GM23248 (cell line): ENCODE data around the gene IFIH1. TPM values are rescaled to one million over a fixed set of nuclear protein-coding genes. Genes with fewer than 3 reads are reported as not detected.

Source experiments
- DNase-seq: peaks from one replicate; pipeline ENCODE4 v3.0.0-alpha.2; 2015
- H2AFZ ChIP-seq: fragments of 200-600 bp; sonication (generic); 2 replicates; pipeline ENCODE4 v1.6.1; 2016; ENCODE audit warnings: antibody characterized with exemption
- H3F3A ChIP-seq: fragments of 200-600 bp; sonication (generic); 2 replicates; pipeline ENCODE4 v1.6.1; 2016; ENCODE audit warnings: mild to moderate bottlenecking, antibody characterized with exemption, mixed run types; ENCODE audit not compliant: insufficient read depth
- H3K27ac ChIP-seq: fragments of 200-600 bp; sonication (generic); 2 replicates; pipeline ENCODE4 v1.5.1; 2016; ENCODE audit warnings: mild to moderate bottlenecking
- H3K27me3 ChIP-seq: fragments of 200-600 bp; sonication (generic); replicated peaks from 2 replicates; pipeline ENCODE4 v1.6.1; 2016; ENCODE audit warnings: mild to moderate bottlenecking; ENCODE audit not compliant: insufficient read depth
- H3K36me3 ChIP-seq: fragments of 200-600 bp; sonication (generic); 2 replicates; pipeline ENCODE4 v1.6.1; 2016; ENCODE audit warnings: low read depth, mild to moderate bottlenecking
- H3K4me1 ChIP-seq: fragments of 200-600 bp; sonication (generic); 2 replicates; pipeline ENCODE4 v1.6.1; 2016; ENCODE audit warnings: mild to moderate bottlenecking; ENCODE audit not compliant: insufficient read depth
- H3K4me2 ChIP-seq: fragments of 200-600 bp; sonication (generic); one replicate; pipeline ENCODE4 v1.6.1; 2016; ENCODE audit warnings: mild to moderate bottlenecking; ENCODE audit not compliant: unreplicated experiment
- H3K4me3 ChIP-seq: fragments of 200-600 bp; sonication (generic); 2 replicates; pipeline ENCODE4 v1.5.1; 2016; ENCODE audit warnings: mild to moderate bottlenecking
- H3K79me2 ChIP-seq: fragments of 200-600 bp; sonication (generic); 2 replicates; pipeline ENCODE4 v1.6.1; 2016; ENCODE audit warnings: mild to moderate bottlenecking; ENCODE audit not compliant: insufficient read depth
- H3K9ac ChIP-seq: fragments of 200-600 bp; sonication (generic); 2 replicates; pipeline ENCODE4 v1.6.1; 2016; ENCODE audit warnings: mild to moderate bottlenecking
- H3K9me2 ChIP-seq: fragments of 200-600 bp; sonication (generic); 2 replicates; pipeline ENCODE4 v1.6.1; 2016; ENCODE audit warnings: mixed run types, mild to moderate bottlenecking, moderate library complexity; ENCODE audit not compliant: insufficient read depth
- H3K9me3 ChIP-seq: fragments of 200-600 bp; sonication (generic); one replicate; pipeline ENCODE4 v1.6.1; 2017; ENCODE audit warnings: low read depth
- H4K20me1 ChIP-seq: fragments of 200-600 bp; sonication (generic); 2 replicates; pipeline ENCODE4 v1.6.0; 2016; ENCODE audit not compliant: insufficient read depth
- EZH2 ChIP-seq: fragments of 200-600 bp; sonication (generic); IDR thresholded peaks from 2 replicates; pipeline ENCODE4 v1.6.1; 2018; ENCODE audit warnings: antibody characterized with exemption, mild to moderate bottlenecking; ENCODE audit not compliant: insufficient read depth, poor library complexity, severe bottlenecking
- EZH2phosphoT487 ChIP-seq: fragments of 200-600 bp; sonication (generic); IDR thresholded peaks from 2 replicates; pipeline ENCODE4 v1.6.1; 2018; ENCODE audit warnings: antibody characterized with exemption, moderate library complexity, mild to moderate bottlenecking, low read depth; ENCODE audit not compliant: insufficient read depth
- WGBS, 2 experiments: methylation state at CpG; one replicate each; pipeline ENCODE4 v1.1.6; 2015 to 2017; ENCODE audit warnings: low lambda C conversion rate in 2 of 2, low coverage in 1 of 2; ENCODE audit errors: missing lambda C conversion rate in 2 of 2; 5-methylcytosine and 5-hydroxymethylcytosine counted together
- in situ Hi-C: fragments of 300-500 bp; cut with MboI; formaldehyde crosslinking; loops from 2 replicates; pipeline ENCODE4 v1.15.0; 2020
- polyA plus RNA-seq: library from polyadenylated mRNA; unstranded; fragments of >200 nt; fragmentation: Nextera tagmentation; extraction: Ambion mirVana; gene quantifications from 2 replicates; pipeline ENCODE4 v1.2.1, GENCODE V29; 2016
- total RNA-seq: library from RNA; depleted of rRNA; stranded (reverse); fragments of >200 nt; shearing (Covaris generic); gene quantifications from 2 replicates; pipeline ENCODE4 v1.2.3, GENCODE V29; 2014

IFIH1 gene
- total and polyA plus RNA-seq, 2 experiments from 2014 or later = 1.3 to 1.6 TPM

DNA sequence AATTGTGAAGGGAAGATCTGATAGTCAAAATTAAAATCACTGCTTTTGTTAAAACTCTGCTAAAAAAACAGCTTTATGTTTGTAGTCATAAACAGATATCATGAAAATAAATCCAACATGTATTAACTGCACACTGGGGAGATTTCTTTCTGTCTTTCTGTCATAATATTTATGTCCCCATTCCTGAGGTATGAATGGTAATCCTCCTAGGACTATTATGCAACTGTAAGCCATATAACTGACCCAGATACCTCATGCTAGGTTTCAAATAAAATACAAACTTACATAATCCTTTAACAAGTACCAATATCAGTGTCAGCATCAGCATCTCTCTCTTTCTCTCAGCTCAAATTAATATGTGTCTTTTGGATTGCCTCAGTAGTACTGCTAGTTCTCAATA lies 18.2 kb downstream of the IFIH1 start:
- H2AFZ ChIP-seq = no peak overlapping the region
- H3K79me2 ChIP-seq = no peaks in the 10 kb centered on the region
- H3K9me3 ChIP-seq = no peaks in the 10 kb centered on the region
- peak; percentile 49 for DNase-seq
- peaks cover 18% of the 10 kb centered on the region for H3K4me1 ChIP-seq
- TF ChIP-seq EZH2phosphoT487 (no peak), EZH2 (no peak)
- peak overlapping the region; percentile 30 for H3K4me2 ChIP-seq
- H3K27ac ChIP-seq = no peak overlapping the region
- H3K4me3 ChIP-seq = no peak overlapping the region
- in situ Hi-C loops = loop anchor here (25.0 kb wide), 1 partner anchor 713 kb away; no protein-coding TSS in a partner anchor
- no peaks in the 10 kb centered on the region for H3K36me3 ChIP-seq
- H3K9ac ChIP-seq = no peak overlapping the region
- H3F3A ChIP-seq = peaks cover 8% of the 10 kb centered on the region; the same call in 1 of the 2 replicates
- H3K9me2 ChIP-seq = no peaks in the 10 kb centered on the region
- H4K20me1 ChIP-seq = no peaks in the 10 kb centered on the region
- no peaks in the 10 kb centered on the region for H3K27me3 ChIP-seq

DNA sequence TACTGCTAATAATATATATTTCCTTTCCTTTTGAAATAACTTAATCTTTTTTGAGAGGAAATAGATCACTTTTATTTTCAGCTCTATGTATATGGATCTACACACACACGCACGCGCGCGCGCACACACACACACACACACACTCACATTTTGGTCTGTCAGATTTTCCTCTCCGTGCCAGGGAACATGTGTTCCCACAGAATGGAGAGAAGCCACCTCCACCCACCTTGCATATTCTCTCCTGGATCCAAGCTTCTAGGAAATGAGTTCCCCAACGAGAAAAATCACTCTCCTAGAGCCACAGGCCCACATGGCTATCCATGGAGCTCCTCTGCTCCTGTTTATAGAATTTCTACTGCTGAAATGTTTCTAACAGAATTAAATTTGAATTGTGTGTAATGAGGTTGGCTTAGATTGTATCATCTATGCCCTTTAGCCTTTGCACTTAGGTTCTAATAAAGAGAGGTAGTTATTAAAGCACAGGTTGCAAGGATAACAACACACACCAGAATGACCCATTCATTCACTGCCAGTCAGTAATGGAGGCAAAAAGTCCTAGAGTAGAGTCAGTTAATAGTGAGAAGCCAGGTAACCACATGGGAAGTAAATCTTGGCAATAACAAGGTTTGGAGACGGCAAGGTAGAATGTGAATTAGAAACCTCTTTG lies 19.7 kb downstream of the IFIH1 start:
- Histone ChIP-seq H3K4me2 (no peak overlapping the region), H3F3A (peaks cover 8% of the 10 kb centered on the region; the same call in 1 of the 2 replicates), H3K4me3 (no peak overlapping the region), H4K20me1 (no peaks in the 10 kb centered on the region), H3K27me3 (no peaks in the 10 kb centered on the region), H3K9ac (no peak overlapping the region), H3K9me3 (no peaks in the 10 kb centered on the region), H3K79me2 (no peaks in the 10 kb centered on the region), H3K27ac (no peak overlapping the region), H2AFZ (no peak overlapping the region), H3K9me2 (no peaks in the 10 kb centered on the region), H3K36me3 (no peaks in the 10 kb centered on the region), H3K4me1 (peaks cover 19% of the 10 kb centered on the region)
- WGBS, 2 experiments = 90 to 92% methylated on average over 9 of the region's 9 CpGs
- TF ChIP-seq EZH2phosphoT487 (no peak), EZH2 (no peak)
- in situ Hi-C loops = loop anchor here (5.0 kb wide), 1 partner anchor 77 kb away; no protein-coding TSS in a partner anchor
- DNase-seq = no peak

DNA sequence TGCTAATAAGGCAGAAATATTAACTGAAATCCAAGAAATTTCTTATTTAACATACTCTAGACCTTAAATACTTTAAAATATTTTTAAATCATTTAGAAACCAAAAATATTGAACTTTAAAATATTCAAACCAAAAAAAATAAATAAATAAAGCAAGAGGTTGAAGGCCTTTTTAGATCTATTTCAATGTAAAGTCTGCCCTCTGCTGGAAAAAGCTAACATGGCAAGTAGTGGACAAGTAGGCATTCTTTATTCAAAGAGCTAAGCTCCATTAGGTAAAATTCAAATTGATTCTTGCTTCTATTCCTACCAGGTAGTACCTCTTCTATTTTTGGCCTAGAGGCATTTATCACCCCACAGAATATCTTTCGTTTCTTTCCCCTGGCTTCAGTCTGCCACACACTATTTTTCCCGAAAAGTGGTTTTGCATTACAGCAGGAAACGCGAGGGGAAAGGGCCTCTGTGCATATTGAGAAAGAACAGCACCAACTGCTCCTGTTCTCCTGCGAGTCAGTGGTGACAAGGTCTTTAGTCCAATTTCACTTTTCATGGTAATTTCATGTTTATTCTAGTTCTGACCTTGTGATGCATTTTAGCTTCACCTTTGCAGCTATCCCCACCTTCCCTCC lies 20.4 kb downstream of the IFIH1 start:
- 54% methylated on average over 5 of the region's 5 CpGs for WGBS, 2 experiments
- Histone ChIP-seq H3K79me2 (no peaks in the 10 kb centered on the region), H3K4me1 (peaks cover 27% of the 10 kb centered on the region), H3F3A (peaks cover 8% of the 10 kb centered on the region; the same call in 1 of the 2 replicates), H3K4me3 (peak overlapping the region; percentile 69), H3K9me2 (no peaks in the 10 kb centered on the region), H3K9me3 (no peaks in the 10 kb centered on the region), H2AFZ (no peak overlapping the region; the same call in 1 of the 2 replicates), H3K4me2 (peak overlapping the region; percentile 93), H4K20me1 (no peaks in the 10 kb centered on the region), H3K27me3 (no peaks in the 10 kb centered on the region), H3K36me3 (no peaks in the 10 kb centered on the region), H3K9ac (peak overlapping the region; percentile 66; the same call in 1 of the 2 replicates), H3K27ac (no peak overlapping the region)
- TF ChIP-seq EZH2 = no peak
- no peak for TF ChIP-seq EZH2phosphoT487
- peak; percentile 68 for DNase-seq
- in situ Hi-C loops = loop anchor here (5.0 kb wide), 1 partner anchor 76 kb away; no protein-coding TSS in a partner anchor

DNA sequence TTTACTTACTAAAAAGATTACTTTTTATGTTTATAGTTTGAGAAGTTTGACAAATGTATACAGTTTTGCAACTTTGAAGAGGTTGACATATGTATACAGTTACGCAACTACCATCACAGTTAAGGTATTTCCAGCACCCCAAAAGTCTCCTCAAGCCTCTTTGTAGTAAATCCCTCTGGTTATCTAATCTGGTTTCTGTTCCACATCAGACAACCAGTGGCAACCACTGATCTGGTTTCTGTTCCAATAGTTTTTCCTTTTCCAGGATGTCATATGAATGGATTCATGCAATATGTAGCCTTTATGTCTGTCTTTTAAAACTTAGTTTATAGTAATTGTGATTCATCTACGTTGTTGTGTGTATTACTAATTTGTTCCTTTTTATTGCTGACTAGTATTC lies 23.5 kb downstream of the IFIH1 start:
- no peak for DNase-seq
- no peaks in the 10 kb centered on the region for H3K79me2 ChIP-seq
- WGBS, 2 experiments = 90 to 94% methylated on average over 2 of the region's 2 CpGs
- H3K36me3 ChIP-seq = no peaks in the 10 kb centered on the region
- H2AFZ ChIP-seq = no peak overlapping the region
- H3K9me2 ChIP-seq = no peaks in the 10 kb centered on the region
- no peak overlapping the region for H3K9ac ChIP-seq
- in situ Hi-C loops = loop anchor here (5.0 kb wide), 1 partner anchor 73 kb away; no protein-coding TSS in a partner anchor
- no peak overlapping the region for H3K27ac ChIP-seq
- H3K9me3 ChIP-seq = no peaks in the 10 kb centered on the region
- H3K27me3 ChIP-seq = no peaks in the 10 kb centered on the region
- H3K4me1 ChIP-seq = peaks cover 22% of the 10 kb centered on the region
- no peak overlapping the region for H3K4me3 ChIP-seq
- H4K20me1 ChIP-seq = no peaks in the 10 kb centered on the region
- H3K4me2 ChIP-seq = no peak overlapping the region
- H3F3A ChIP-seq = peaks cover 2% of the 10 kb centered on the region; the same call in 1 of the 2 replicates
- TF ChIP-seq EZH2 = no peak
- TF ChIP-seq EZH2phosphoT487 = no peak
